H1 (cell line): ENCODE results near the gene MAP7D1. TPM values are rescaled to one million over a fixed set of nuclear protein-coding genes. Genes with fewer than 3 reads are reported as not detected.
A peak's percentile ranks its signal among the peaks of the same experiment; 100 is the strongest.

Experiments
- ASH2L ChIP-seq: fragments of 200-600, 300-600 bp; sonication (generic); IDR thresholded peaks from one replicate; pipeline ENCODE4 v1.7.1; 2017; ENCODE audit warnings: low read length
- CBX8 ChIP-seq: fragments of 300-800, 300-1000 bp; sonication (generic); IDR thresholded peaks from 2 replicates; pipeline ENCODE4 v1.7.1; 2016; ENCODE audit warnings: low read depth, low read length, borderline replicate concordance
- KDM5A ChIP-seq: fragments of 200-600 bp; IDR thresholded peaks from 2 replicates; pipeline ENCODE4 v1.7.1; 2012; ENCODE audit warnings: mild to moderate bottlenecking, low read length, inconsistent platforms, mixed read lengths
- POU5F1 ChIP-seq: IDR thresholded peaks from 2 replicates; pipeline ENCODE4 v1.6.1; 2011; ENCODE audit warnings: low read depth, mild to moderate bottlenecking, low read length, moderate library complexity
- RAD21 ChIP-seq, 2 experiments: IDR thresholded peaks in 1 of 2; conservative IDR thresholded peaks in 1 of 2; 2 replicates each; pipeline ENCODE4 v1.6.1; 2011; ENCODE audit warnings: low read depth in 2 of 2, low read length in 2 of 2, improper control_type of control experiment in 1 of 2, inconsistent platforms in 1 of 2, mild to moderate bottlenecking in 1 of 2, moderate library complexity in 1 of 2
- SIRT6 ChIP-seq: IDR thresholded peaks from one replicate; pipeline ENCODE4 v1.7.1; 2012; ENCODE audit warnings: low read length, inconsistent platforms
- SIX5 ChIP-seq: IDR thresholded peaks from 2 replicates; pipeline ENCODE4 v1.6.1; 2011; ENCODE audit warnings: mild to moderate bottlenecking, low read depth, low read length
- SP2 ChIP-seq: IDR thresholded peaks from 2 replicates; pipeline ENCODE4 v1.6.1; 2012; ENCODE audit warnings: mild to moderate bottlenecking, low read length, inconsistent platforms
- SP4 ChIP-seq: IDR thresholded peaks from 2 replicates; pipeline ENCODE4 v1.6.1; 2012; ENCODE audit warnings: low read length, inconsistent platforms
- SUZ12 ChIP-seq: fragments of 200-600 bp; sonication (generic); IDR thresholded peaks from 2 replicates; pipeline ENCODE4 v1.6.1; 2012; ENCODE audit warnings: mild to moderate bottlenecking, inconsistent platforms, low read length, moderate library complexity, mixed read lengths
- polyA plus RNA-seq, 7 experiments: library from polyadenylated mRNA; depleted of rRNA in 3 of 7; stranded (reverse) in 5 of 7; unstranded in 2 of 7; fragments of >200 nt in 5 of 7; fragments of 200-250 nt in 2 of 7; gene quantifications; 1 replicate in 5 of 7; 2 replicates in 1 of 7; 4 replicates in 1 of 7; pipeline versions ENCODE4 v1.2.1 to v1.2.3, GENCODE V29; 2011 to 2013; ENCODE audit warnings: missing spikeins in 2 of 7, mixed read lengths in 2 of 7
- total RNA-seq: library from RNA; stranded (reverse); fragmentation: NEBNext Ultra II Directional; extraction: Animal tissue kit (Norgen Biotek cat#: 25700); gene quantifications from 2 replicates; pipeline ENCODE4 v1.2.1, GENCODE V29; 2021
- TF ChIP-seq, protein P1 (sequence below): fragments of 300-600 bp; sonication (generic); IDR thresholded peaks from 2 replicates; pipeline ENCODE4 v1.7.1; 2012; ENCODE audit warnings: low read length, moderate library complexity, mild to moderate bottlenecking, inconsistent platforms; ENCODE audit not compliant: insufficient replicate concordance

MAP7D1 gene
- total and polyA plus RNA-seq, 2 of the 8 experiments (the other 6 are each of a cell fraction or from before 2014, with no cell fraction given) = 18.2 to 52.4 TPM

GRCh38 chr1:36176106-36176949 is 20.4 kb downstream of the MAP7D1 start (continued):
- TF ChIP-seq RAD21 (IDR thresholded peaks at IDR 0.05 in 1 of 2, conservative IDR thresholded peaks at IDR 0.05 in 1 of 2; ENCODE audit: low read depth in 2 of 2, low read length in 2 of 2) (peak; percentile 16 to 57; a peak in 3 of 4 replicates), SIRT6 (no peak), CBX8 (no peak), KDM5A (no peak), POU5F1 (no peak), SUZ12 (no peak), SP2 (no peak), ASH2L (peak; percentile 52), SP4 (no peak), SIX5 (no peak)
- TF ChIP-seq, protein P1, sequence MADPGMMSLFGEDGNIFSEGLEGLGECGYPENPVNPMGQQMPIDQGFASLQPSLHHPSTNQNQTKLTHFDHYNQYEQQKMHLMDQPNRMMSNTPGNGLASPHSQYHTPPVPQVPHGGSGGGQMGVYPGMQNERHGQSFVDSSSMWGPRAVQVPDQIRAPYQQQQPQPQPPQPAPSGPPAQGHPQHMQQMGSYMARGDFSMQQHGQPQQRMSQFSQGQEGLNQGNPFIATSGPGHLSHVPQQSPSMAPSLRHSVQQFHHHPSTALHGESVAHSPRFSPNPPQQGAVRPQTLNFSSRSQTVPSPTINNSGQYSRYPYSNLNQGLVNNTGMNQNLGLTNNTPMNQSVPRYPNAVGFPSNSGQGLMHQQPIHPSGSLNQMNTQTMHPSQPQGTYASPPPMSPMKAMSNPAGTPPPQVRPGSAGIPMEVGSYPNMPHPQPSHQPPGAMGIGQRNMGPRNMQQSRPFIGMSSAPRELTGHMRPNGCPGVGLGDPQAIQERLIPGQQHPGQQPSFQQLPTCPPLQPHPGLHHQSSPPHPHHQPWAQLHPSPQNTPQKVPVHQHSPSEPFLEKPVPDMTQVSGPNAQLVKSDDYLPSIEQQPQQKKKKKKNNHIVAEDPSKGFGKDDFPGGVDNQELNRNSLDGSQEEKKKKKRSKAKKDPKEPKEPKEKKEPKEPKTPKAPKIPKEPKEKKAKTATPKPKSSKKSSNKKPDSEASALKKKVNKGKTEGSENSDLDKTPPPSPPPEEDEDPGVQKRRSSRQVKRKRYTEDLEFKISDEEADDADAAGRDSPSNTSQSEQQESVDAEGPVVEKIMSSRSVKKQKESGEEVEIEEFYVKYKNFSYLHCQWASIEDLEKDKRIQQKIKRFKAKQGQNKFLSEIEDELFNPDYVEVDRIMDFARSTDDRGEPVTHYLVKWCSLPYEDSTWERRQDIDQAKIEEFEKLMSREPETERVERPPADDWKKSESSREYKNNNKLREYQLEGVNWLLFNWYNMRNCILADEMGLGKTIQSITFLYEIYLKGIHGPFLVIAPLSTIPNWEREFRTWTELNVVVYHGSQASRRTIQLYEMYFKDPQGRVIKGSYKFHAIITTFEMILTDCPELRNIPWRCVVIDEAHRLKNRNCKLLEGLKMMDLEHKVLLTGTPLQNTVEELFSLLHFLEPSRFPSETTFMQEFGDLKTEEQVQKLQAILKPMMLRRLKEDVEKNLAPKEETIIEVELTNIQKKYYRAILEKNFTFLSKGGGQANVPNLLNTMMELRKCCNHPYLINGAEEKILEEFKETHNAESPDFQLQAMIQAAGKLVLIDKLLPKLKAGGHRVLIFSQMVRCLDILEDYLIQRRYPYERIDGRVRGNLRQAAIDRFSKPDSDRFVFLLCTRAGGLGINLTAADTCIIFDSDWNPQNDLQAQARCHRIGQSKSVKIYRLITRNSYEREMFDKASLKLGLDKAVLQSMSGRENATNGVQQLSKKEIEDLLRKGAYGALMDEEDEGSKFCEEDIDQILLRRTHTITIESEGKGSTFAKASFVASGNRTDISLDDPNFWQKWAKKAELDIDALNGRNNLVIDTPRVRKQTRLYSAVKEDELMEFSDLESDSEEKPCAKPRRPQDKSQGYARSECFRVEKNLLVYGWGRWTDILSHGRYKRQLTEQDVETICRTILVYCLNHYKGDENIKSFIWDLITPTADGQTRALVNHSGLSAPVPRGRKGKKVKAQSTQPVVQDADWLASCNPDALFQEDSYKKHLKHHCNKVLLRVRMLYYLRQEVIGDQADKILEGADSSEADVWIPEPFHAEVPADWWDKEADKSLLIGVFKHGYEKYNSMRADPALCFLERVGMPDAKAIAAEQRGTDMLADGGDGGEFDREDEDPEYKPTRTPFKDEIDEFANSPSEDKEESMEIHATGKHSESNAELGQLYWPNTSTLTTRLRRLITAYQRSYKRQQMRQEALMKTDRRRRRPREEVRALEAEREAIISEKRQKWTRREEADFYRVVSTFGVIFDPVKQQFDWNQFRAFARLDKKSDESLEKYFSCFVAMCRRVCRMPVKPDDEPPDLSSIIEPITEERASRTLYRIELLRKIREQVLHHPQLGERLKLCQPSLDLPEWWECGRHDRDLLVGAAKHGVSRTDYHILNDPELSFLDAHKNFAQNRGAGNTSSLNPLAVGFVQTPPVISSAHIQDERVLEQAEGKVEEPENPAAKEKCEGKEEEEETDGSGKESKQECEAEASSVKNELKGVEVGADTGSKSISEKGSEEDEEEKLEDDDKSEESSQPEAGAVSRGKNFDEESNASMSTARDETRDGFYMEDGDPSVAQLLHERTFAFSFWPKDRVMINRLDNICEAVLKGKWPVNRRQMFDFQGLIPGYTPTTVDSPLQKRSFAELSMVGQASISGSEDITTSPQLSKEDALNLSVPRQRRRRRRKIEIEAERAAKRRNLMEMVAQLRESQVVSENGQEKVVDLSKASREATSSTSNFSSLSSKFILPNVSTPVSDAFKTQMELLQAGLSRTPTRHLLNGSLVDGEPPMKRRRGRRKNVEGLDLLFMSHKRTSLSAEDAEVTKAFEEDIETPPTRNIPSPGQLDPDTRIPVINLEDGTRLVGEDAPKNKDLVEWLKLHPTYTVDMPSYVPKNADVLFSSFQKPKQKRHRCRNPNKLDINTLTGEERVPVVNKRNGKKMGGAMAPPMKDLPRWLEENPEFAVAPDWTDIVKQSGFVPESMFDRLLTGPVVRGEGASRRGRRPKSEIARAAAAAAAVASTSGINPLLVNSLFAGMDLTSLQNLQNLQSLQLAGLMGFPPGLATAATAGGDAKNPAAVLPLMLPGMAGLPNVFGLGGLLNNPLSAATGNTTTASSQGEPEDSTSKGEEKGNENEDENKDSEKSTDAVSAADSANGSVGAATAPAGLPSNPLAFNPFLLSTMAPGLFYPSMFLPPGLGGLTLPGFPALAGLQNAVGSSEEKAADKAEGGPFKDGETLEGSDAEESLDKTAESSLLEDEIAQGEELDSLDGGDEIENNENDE = no peak
